MM.1S (cell line): ENCODE results near the gene RAI1.

Experiments
- DNase-seq: peaks from one replicate; pipeline ENCODE4 v3.0.0-alpha.2; 2015
- H2AFZ ChIP-seq: fragments of 300-600 bp; sonication (generic); 2 replicates; pipeline ENCODE4 v1.6.0; 2016; ENCODE audit warnings: antibody characterized with exemption, low read length
- H3F3A ChIP-seq: fragments of 300-600 bp; sonication (generic); 2 replicates; pipeline ENCODE4 v1.6.1; 2016; ENCODE audit warnings: mild to moderate bottlenecking, antibody characterized with exemption, low read length, moderate library complexity, mixed read lengths; ENCODE audit not compliant: insufficient read depth
- H3K27ac ChIP-seq: fragments of 300-600 bp; sonication (generic); 2 replicates; pipeline ENCODE4 v1.5.1; 2016; ENCODE audit warnings: mild to moderate bottlenecking, low read length
- H3K27me3 ChIP-seq: fragments of 300-600 bp; sonication (generic); replicated peaks from 2 replicates; pipeline ENCODE4 v1.6.0; 2016; ENCODE audit warnings: low read length; ENCODE audit not compliant: insufficient read depth
- H3K36me3 ChIP-seq: fragments of 300-600 bp; sonication (generic); replicated peaks from 2 replicates; pipeline ENCODE4 v1.6.1; 2016; ENCODE audit warnings: mild to moderate bottlenecking, low read length, mixed read lengths; ENCODE audit not compliant: insufficient read depth
- H3K4me1 ChIP-seq: fragments of 300-600 bp; sonication (generic); 2 replicates; pipeline ENCODE4 v1.6.1; 2016; ENCODE audit warnings: low read length, mixed read lengths
- H3K4me2 ChIP-seq: fragments of 300-600 bp; sonication (generic); 2 replicates; pipeline ENCODE4 v1.6.0; 2016; ENCODE audit warnings: low read depth, low read length
- H3K4me3 ChIP-seq: fragments of 300-600 bp; sonication (generic); 2 replicates; pipeline ENCODE4 v1.5.1; 2016; ENCODE audit warnings: low read length, mixed read lengths
- H3K79me2 ChIP-seq: fragments of 300-600 bp; sonication (generic); 2 replicates; pipeline ENCODE4 v1.6.1; 2016; ENCODE audit warnings: mixed run types, low read length, mixed read lengths
- H3K9ac ChIP-seq: fragments of 300-600 bp; sonication (generic); 2 replicates; pipeline ENCODE4 v1.6.1; 2016; ENCODE audit warnings: low read length, mixed read lengths
- H3K9me2 ChIP-seq: fragments of 300-600 bp; sonication (generic); replicated peaks from 2 replicates; pipeline ENCODE4 v1.6.1; 2016; ENCODE audit warnings: mild to moderate bottlenecking, low read length, mixed read lengths; ENCODE audit not compliant: insufficient read depth
- H3K9me3 ChIP-seq: fragments of 300-600 bp; sonication (generic); replicated peaks from 2 replicates; pipeline ENCODE4 v1.6.1; 2016; ENCODE audit warnings: mild to moderate bottlenecking, low read length, mixed read lengths; ENCODE audit not compliant: insufficient read depth
- H4K20me1 ChIP-seq: fragments of 300-600 bp; sonication (generic); 2 replicates; pipeline ENCODE4 v1.6.1; 2016; ENCODE audit warnings: mild to moderate bottlenecking, low read length, moderate library complexity, mixed read lengths; ENCODE audit not compliant: insufficient read depth
- EZH2 ChIP-seq: fragments of 300-600 bp; sonication (generic); optimal IDR thresholded peaks from 2 replicates; pipeline ENCODE3; 2017; ENCODE audit warnings: low read depth, mild to moderate bottlenecking, antibody characterized with exemption, low read length, mixed read lengths
- EZH2phosphoT487 ChIP-seq: fragments of 300-600 bp; sonication (generic); IDR thresholded peaks from 2 replicates; pipeline ENCODE4 v1.6.1; 2018; ENCODE audit warnings: antibody characterized with exemption, low read length
- TF ChIP-seq, protein P1 (sequence below): fragments of 300-600 bp; sonication (generic); IDR thresholded peaks from 2 replicates; pipeline ENCODE4 v1.5.1; 2016; ENCODE audit warnings: antibody characterized with exemption, low read length, mixed read lengths

Gene RAI1

DNA sequence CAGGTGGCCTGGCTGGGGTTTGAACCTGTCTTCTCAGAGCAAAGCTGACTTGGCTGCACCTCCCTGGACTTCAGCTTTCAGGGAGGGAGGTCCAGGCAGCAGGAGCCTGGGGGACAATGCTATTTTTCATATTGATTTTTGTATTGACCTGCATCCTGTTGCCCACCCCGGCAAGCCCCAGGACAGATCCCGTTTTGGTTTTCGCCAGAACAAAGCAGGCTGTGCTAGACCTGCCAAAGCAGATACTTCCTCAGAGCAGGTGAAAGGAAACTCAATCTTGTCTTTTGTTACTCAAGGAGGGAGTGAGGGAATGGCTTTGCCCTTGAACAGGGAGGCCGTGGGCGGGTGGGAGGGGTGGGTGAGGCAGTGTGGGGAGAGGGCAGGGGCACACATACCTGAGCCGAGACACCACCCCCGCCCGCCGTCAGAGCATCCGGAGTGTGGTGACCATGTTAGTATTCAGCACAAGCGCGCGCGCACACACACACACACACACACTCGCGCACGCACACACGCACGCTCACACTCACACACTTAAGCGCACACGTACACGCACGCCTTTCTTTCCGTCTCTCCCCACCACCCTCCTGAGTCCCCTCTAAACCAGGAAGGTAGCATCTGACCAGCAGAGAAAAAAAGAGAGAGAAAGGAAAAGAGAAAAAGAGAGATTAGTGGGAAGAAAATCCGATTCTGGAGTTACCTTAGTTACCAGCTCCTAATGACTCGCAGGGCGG is 59.5 kb downstream of the RAI1 start:
- H3K9ac ChIP-seq = no peak overlapping the region

GRCh38 chr17:17741349-17742023 is 60.2 kb downstream of the RAI1 start:
- Histone ChIP-seq H3K27ac (no peak overlapping the region), H3K4me1 (no peaks in the 10 kb centered on the region), H3K4me3 (no peak overlapping the region), H3F3A (no peaks in the 10 kb centered on the region), H3K9me2 (no peaks in the 10 kb centered on the region), H4K20me1 (no peaks in the 10 kb centered on the region), H2AFZ (no peak overlapping the region), H3K9me3 (no peaks in the 10 kb centered on the region), H3K9ac (no peak overlapping the region), H3K27me3 (no peaks in the 10 kb centered on the region), H3K4me2 (no peak overlapping the region), H3K79me2 (peaks cover 44% of the 10 kb centered on the region), H3K36me3 (no peaks in the 10 kb centered on the region)
- TF ChIP-seq, protein P1, sequence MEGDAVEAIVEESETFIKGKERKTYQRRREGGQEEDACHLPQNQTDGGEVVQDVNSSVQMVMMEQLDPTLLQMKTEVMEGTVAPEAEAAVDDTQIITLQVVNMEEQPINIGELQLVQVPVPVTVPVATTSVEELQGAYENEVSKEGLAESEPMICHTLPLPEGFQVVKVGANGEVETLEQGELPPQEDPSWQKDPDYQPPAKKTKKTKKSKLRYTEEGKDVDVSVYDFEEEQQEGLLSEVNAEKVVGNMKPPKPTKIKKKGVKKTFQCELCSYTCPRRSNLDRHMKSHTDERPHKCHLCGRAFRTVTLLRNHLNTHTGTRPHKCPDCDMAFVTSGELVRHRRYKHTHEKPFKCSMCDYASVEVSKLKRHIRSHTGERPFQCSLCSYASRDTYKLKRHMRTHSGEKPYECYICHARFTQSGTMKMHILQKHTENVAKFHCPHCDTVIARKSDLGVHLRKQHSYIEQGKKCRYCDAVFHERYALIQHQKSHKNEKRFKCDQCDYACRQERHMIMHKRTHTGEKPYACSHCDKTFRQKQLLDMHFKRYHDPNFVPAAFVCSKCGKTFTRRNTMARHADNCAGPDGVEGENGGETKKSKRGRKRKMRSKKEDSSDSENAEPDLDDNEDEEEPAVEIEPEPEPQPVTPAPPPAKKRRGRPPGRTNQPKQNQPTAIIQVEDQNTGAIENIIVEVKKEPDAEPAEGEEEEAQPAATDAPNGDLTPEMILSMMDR = no peak
- TF ChIP-seq EZH2phosphoT487 (no peak), EZH2 (no peak)
- no peak for DNase-seq

More for the DNA sequence above, 59.5 kb downstream of the RAI1 start:
- H3K27me3 ChIP-seq = no peaks in the 10 kb centered on the region
- H3K36me3 ChIP-seq = no peaks in the 10 kb centered on the region
- H3K9me2 ChIP-seq = no peaks in the 10 kb centered on the region
- H3K79me2 ChIP-seq = peaks cover 51% of the 10 kb centered on the region
- no peaks in the 10 kb centered on the region for H3K9me3 ChIP-seq
- DNase-seq = no peak
- H3K27ac ChIP-seq = no peak overlapping the region
- H3F3A ChIP-seq = no peaks in the 10 kb centered on the region
- no peaks in the 10 kb centered on the region for H3K4me1 ChIP-seq
- no peak overlapping the region for H2AFZ ChIP-seq
- H4K20me1 ChIP-seq = no peaks in the 10 kb centered on the region
- H3K4me2 ChIP-seq = no peak overlapping the region
- TF ChIP-seq, protein P1 = no peak
- TF ChIP-seq EZH2 (no peak), EZH2phosphoT487 (no peak)
- H3K4me3 ChIP-seq = no peak overlapping the region

- H3K9me3 ChIP-seq = no peaks in the 10 kb centered on the region
- no peaks in the 10 kb centered on the region for H3K4me1 ChIP-seq
- no peaks in the 10 kb centered on the region for H3K27me3 ChIP-seq
- no peak overlapping the region for H3K9ac ChIP-seq
- no peak overlapping the region for H3K27ac ChIP-seq
- TF ChIP-seq, protein P1 = no peak
- no peak for TF ChIP-seq EZH2phosphoT487
- TF ChIP-seq EZH2 = no peak
- H3K36me3 ChIP-seq = no peaks in the 10 kb centered on the region
- H3K9me2 ChIP-seq = no peaks in the 10 kb centered on the region
- peaks cover 37% of the 10 kb centered on the region for H3K79me2 ChIP-seq
- no peak overlapping the region for H2AFZ ChIP-seq
- no peaks in the 10 kb centered on the region for H3F3A ChIP-seq
- H4K20me1 ChIP-seq = no peaks in the 10 kb centered on the region
- no peak overlapping the region for H3K4me3 ChIP-seq
- DNase-seq = no peak
- no peak overlapping the region for H3K4me2 ChIP-seq
Measured at GRCh38 chr17:17742133-17742621, 60.9 kb downstream of the RAI1 start.
